GM18867 (cell line): ENCODE data around the gene ALKBH1.
"Not testable (repeated sequence)": the region's sequence is repeated elsewhere in the genome, so short reads cannot be mapped to it uniquely, and the experiment has no call there.

Experiments
- ATAC-seq: cut with Tn5 transposase; IDR thresholded peaks from one replicate; pipeline ENCODE4 v1.9.1; 2021; ENCODE audit warnings: mild to moderate bottlenecking, moderate library complexity; ENCODE audit not compliant: unreplicated experiment

Gene ALKBH1

GRCh38 chr14:77674931-77675330 is 32.9 kb downstream of the ALKBH1 start:
- no peak for ATAC-seq

- ATAC-seq, result no peak
Observed at GRCh38 chr14:77673193-77673592, 34.6 kb downstream of the ALKBH1 start.

- no peak for ATAC-seq
Observed at GRCh38 chr14:77667331-77667730, 40.5 kb downstream of the ALKBH1 start.

GRCh38 chr14:77663293-77663692 is 44.5 kb downstream of the ALKBH1 start:
- no peak for ATAC-seq

GRCh38 chr14:77661562-77661961 is 46.3 kb downstream of the ALKBH1 start:
- ATAC-seq, result not testable (repeated sequence)

- no peak for ATAC-seq
Observed at GRCh38 chr14:77660754-77661153, 47.1 kb downstream of the ALKBH1 start.

GRCh38 chr14:77659831-77660230 is 48.0 kb downstream of the ALKBH1 start:
- ATAC-seq, result no peak

- ATAC-seq, result no peak
Observed at GRCh38 chr14:77657280-77657679, 50.5 kb downstream of the ALKBH1 start.

GRCh38 chr14:77654001-77654441 is 53.8 kb downstream of the ALKBH1 start:
- no peak for ATAC-seq

GRCh38 chr14:77649326-77649725 is 58.5 kb downstream of the ALKBH1 start:
- no peak for ATAC-seq

- no peak for ATAC-seq
Observed at GRCh38 chr14:77648520-77649200, 59.2 kb downstream of the ALKBH1 start.

GRCh38 chr14:77647853-77648252 is 60.0 kb downstream of the ALKBH1 start:
- ATAC-seq, result no peak

GRCh38 chr14:77646907-77647306 is 60.9 kb downstream of the ALKBH1 start:
- no peak for ATAC-seq

GRCh38 chr14:77645520-77646230 is 62.1 kb downstream of the ALKBH1 start:
- no peak for ATAC-seq

GRCh38 chr14:77642407-77642806 is 65.4 kb downstream of the ALKBH1 start:
- ATAC-seq, result no peak

- ATAC-seq, result peak; percentile 75
Observed at GRCh38 chr14:77641534-77642341, 66.1 kb downstream of the ALKBH1 start.

GRCh38 chr14:77640756-77641533 is 66.9 kb downstream of the ALKBH1 start:
- no peak for ATAC-seq

- ATAC-seq, result no peak
Observed at GRCh38 chr14:77638771-77639171, 69.1 kb downstream of the ALKBH1 start.

GRCh38 chr14:77635869-77636268 is 72.0 kb downstream of the ALKBH1 start:
- not testable (repeated sequence) for ATAC-seq

- ATAC-seq, result not testable (repeated sequence)
Observed at GRCh38 chr14:77635466-77635865, 72.4 kb downstream of the ALKBH1 start.

- ATAC-seq, result no peak
Observed at GRCh38 chr14:77630111-77630510, 77.7 kb downstream of the ALKBH1 start.
